Hepatocyte (in vitro differentiated cells): ENCODE data around the gene CDCA3.

Source experiments
- CTCF ChIP-seq: fragments of 200-600 bp; sonication (generic); IDR thresholded peaks from 2 replicates; pipeline ENCODE4 v1.5.1; 2016; ENCODE audit warnings: antibody characterized with exemption, mild to moderate bottlenecking; ENCODE audit not compliant: poor library complexity
- EZH2 ChIP-seq: fragments of 200-600 bp; sonication (generic); IDR thresholded peaks from 2 replicates; pipeline ENCODE4 v1.6.1; 2016; ENCODE audit warnings: antibody characterized with exemption, mild to moderate bottlenecking, borderline replicate concordance
- EZH2phosphoT487 ChIP-seq: fragments of 200-600 bp; sonication (generic); IDR thresholded peaks from one replicate; pipeline ENCODE4 v1.6.1; 2018; ENCODE audit warnings: antibody characterized with exemption, mild to moderate bottlenecking, low read depth, moderate library complexity; ENCODE audit not compliant: unreplicated experiment, severe bottlenecking

DNA sequence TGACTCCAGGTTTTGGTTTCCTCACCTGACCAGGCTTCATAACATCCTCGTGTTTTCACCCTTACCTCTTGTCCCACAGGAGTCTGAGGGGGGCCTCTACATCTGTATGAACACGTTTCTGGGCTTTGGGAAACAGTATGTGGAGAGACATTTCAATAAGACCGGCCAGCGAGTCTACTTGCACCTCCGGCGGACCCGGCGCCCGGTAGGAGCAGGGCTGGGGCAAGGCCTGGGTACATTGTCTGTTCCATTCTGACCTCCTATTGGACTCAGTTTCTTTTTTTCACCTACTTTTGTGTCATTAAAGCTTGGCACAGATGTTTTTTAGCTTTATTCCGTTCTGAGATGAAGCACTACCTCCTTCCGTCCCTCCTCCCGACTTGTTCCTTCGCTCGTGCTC is 4.2 kb upstream of the CDCA3 start:
- TF ChIP-seq CTCF, result no peak
- TF ChIP-seq EZH2, result no peak
- TF ChIP-seq EZH2phosphoT487, result no peak
